Measurements from ENCODE around the gene PROX2.

- TF ChIP-seq, protein P1, sequence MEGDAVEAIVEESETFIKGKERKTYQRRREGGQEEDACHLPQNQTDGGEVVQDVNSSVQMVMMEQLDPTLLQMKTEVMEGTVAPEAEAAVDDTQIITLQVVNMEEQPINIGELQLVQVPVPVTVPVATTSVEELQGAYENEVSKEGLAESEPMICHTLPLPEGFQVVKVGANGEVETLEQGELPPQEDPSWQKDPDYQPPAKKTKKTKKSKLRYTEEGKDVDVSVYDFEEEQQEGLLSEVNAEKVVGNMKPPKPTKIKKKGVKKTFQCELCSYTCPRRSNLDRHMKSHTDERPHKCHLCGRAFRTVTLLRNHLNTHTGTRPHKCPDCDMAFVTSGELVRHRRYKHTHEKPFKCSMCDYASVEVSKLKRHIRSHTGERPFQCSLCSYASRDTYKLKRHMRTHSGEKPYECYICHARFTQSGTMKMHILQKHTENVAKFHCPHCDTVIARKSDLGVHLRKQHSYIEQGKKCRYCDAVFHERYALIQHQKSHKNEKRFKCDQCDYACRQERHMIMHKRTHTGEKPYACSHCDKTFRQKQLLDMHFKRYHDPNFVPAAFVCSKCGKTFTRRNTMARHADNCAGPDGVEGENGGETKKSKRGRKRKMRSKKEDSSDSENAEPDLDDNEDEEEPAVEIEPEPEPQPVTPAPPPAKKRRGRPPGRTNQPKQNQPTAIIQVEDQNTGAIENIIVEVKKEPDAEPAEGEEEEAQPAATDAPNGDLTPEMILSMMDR (IDR thresholded peaks at IDR 0.05) = no peak
- TF ChIP-seq ZFX (IDR thresholded peaks at IDR 0.05; ENCODE audit: borderline replicate concordance) = no peak
Measured at GRCh38 chr14:74888164-74889158, 12.5 kb upstream of the PROX2 start.
